Medulla oblongata (tissue), 1 donor: ENCODE measurements around the gene PDE1A.

Experiments used
- DNase-seq: peaks from one replicate; pipeline ENCODE4 v3.0.0-alpha.2; 2015; ENCODE audit errors: extremely low spot score

The PDE1A gene

DNA sequence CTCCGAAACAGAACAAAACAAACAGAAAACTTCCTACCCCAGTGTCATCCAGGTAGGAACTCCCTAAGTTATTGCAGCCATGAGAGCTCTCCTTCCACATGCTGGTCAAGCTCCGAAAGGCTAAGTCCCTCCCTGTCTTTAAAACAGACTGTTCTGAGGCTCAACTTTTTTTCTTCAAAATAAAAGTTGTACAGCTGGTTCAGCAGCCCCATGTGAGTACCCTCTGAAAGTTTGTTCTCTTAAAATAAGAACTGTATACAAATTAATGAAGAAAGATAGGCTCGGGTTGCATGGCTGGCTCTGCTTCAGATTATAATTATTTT is at the start of gene PDE1A:
Gene PDE1A, minus strand, starts transcription at position 119 of the 323 bp plus-strand sequence.
- DNase-seq = no peak

DNA sequence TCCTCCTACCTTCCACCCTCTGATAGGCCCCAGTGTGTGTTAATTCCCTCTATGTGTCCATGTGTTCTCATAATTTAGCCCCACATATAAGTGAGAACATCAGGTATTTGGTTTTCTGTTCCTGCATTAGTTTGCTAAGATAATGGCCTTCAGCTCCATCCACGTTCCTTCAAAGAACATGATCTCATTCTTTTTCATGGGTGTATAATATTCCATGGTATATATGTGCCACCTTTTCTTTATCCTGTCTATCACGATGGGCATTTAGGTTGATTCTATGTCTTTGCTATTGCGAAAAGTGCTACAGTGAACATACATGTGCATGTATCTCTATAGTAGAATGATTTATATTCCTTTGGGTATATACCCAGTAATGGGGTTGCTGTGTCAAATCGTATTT is 46.8 kb upstream of the PDE1A start:
- DNase-seq = no peak

DNA sequence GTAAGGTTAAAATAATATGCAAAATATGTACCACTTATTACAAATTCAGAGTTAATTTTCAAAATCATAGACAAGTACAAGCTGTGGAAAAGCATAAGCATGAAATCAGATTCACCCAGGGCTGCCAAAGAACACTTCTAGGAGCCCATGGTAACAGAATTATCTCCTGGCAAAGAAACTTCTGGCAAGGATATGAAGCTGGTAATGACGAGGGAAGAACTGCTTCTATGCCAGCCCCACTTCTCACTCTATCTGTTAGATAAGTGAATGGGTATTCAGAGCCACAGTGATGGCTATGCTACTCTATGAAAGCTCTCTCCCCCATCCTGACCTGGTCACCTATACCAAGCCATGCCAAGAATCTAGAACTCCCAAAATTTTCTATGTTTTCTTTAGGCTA is 36.9 kb upstream of the PDE1A start:
- DNase-seq = no peak

DNA sequence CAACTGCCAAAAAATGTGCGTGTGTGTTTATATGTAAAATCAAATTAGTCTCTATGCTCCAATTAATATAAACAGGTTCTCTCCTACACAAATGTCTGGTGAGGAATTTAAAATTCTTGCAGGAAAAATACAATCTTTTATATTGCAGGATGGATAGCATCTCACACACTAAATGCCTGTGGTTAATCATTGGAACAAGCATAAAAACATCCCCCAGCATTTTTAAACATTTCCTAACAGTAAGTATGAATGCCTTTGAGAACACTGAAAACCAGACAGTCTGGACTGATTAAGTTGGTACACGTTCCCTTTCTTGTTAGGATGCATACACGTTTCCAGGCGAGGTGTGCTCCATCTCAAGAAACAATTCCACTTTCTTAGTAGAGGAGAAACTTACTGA is 29.9 kb upstream of the PDE1A start:
- no peak for DNase-seq

DNA sequence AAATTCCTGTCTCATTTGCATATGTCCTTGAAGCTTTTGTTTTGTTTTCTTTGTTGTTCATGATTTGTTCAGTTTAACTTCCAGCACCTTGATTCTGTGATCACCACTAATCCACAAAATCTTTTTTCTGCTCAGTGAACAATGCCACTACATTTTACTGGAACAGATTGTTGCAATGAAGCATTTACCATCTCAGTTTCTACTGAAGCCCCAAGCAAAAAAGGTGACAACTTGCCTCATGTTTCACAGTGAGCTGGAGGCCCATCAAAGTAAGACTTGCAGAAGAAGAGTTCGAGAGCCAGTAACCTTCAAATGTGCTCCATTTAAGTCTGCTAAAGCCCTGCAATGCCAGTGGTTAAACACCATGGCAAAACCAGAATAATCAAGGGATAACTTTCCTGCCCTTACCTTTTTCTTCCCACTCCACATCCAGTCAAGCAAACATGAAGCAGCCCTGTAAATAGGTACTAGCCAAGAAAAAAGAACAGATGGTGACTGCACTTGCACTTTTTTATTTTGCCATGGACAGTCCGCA is 25.7 kb upstream of the PDE1A start:
- DNase-seq = no peak

DNA sequence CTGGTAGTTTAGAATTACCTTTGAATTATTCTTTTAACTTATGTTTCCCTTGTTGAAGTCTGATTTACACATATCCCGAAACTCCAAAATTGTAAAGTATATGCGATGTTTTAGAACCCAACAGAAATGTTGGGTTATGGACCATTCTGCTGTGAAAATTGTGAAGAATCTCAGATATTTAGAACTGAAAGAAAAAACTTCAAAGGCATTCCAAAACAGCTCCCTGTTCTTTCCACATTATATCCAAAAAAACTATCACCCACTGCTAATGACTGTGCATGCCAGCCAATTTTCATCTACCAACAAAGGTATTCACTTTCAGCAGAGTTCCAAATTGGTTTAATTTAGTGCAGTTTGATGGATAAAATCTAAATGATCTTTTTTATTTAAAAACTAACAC is 21.5 kb upstream of the PDE1A start:
- no peak for DNase-seq

DNA sequence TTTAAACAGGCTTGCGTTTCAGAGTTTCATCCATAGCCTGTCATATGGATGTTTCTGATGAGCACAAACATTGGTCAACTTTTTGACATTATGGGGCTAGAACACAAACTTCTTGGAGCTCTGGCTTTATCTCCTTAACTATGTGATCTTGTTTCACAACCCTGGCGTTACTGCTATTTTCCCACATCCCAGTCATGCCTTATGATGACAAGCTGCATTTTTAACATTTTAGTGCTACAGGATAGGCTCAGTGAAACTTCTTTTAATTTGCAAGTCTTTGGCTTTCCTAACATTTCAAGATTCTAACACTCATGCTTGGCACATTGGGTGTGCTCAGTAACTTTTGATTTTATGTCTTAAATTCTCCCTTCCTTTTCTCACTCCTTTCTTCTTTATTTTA is 21.0 kb upstream of the PDE1A start:
- no peak for DNase-seq

DNA sequence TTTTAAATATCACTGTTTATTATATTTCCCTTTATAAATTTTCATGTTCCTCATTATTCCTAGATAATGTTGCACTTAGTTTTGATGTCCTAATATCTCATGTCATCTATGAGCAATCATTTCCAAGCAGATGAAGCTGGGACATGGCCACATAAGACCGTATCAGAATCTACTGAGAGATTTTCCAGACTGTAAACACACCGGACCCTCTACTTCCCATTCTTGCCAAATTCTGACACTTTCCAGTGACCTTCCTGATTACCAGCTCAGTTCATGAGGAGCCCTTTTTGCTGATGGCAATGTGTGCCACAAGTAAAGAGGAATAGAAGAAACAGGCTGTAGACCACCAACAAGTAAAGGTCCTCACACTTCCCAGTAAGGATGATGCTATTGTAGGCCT is 20.3 kb upstream of the PDE1A start:
- DNase-seq = no peak

DNA sequence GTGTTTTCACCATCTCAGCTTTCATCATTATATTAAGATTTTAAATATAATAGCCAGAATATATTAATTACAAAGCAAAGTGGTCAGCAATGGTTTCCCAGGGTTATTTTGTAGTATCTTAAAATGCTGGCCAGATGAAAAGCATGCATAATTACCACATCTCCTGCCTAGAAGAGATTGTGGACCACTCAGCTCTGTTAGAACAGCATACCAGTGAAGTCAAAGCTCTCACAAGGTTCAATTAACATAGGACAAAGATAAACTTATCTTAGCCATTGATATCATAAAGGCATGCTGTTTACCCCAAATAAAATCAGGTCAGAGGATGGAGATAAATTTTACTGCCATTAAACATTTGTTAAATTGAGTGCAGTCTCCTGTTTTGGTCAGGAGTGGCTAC is 19.3 kb upstream of the PDE1A start:
- no peak for DNase-seq

DNA sequence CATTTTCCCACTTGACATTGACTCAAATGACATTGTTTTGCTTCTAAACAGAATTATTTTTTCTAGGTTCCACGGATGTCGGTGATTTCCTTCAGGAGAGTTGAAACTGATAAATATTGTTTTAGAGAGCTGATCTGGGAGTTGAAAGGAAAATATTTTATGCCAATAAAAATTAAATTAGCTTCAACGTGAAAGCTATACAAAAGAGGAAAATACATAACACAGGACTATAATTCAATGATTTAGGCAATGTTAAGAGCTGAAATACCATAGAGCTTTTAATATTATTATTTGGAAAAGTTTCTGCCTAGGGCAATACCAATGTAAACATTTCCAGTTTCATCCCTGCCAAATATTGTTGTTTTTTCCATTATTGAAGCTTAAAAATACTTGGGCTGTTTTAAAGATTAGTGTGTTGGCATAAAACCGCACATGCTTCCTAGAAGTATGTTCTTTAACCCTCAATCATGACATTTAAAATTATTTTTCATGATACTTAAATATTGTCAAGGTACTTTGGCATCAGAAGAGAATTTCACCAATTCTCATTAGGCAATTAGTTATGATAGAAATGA is 18.6 kb upstream of the PDE1A start:
- no peak for DNase-seq

DNA sequence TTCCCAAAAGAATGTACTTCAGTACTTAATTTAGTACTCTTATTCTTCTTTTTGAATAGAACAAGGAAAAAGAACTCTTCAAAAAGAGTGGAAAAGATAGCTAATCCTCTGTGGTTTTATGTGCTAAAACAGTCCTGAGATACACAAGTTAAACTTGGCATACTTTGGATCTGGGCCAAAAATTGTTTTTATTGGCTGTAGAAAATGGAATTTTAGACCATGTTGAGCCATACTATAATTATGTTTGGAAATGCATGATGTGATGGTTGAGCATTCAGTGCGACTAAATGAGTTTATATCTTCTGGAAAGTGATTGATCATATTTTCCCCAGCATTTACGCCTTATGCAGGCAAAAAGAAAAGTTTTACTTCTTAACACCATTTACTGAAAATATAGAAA is 18.0 kb upstream of the PDE1A start:
- DNase-seq = no peak

DNA sequence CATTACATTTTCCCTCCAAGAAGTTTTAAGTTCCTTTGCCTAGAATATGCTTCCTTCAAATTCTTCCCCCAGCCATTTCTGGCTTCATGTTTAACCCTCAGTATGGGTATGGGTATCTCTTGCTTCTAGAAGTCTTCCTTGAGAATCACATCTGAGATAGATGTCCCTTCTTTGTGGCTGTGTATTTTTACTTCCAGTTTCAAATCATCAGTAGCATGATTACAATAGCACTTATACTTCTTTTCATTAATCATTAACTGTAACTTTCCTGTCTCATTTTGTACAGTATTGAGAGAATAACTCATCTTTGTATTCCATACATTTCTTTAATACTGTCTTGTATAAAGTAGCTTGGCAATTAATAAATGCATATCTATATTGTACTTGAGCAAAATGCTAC is 17.3 kb upstream of the PDE1A start:
- DNase-seq = no peak

DNA sequence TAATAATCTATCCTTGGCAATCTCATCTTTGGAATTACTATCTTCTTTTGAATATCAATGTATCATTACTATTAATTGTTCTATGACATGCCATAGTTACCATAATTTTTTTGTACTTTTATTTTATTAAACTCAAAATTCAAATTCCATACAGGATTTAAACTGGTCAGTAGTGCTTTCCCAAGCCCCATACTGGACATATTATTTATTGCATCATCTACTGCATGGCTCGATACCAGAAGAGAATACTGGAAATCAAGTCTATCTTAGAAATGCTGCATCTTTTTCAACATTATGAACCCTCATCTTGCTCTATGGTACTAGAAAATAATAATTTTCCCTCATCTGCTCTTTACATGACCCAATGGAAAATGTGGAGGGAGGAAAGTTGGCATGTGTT is 9.4 kb upstream of the PDE1A start:
- DNase-seq = no peak

DNA sequence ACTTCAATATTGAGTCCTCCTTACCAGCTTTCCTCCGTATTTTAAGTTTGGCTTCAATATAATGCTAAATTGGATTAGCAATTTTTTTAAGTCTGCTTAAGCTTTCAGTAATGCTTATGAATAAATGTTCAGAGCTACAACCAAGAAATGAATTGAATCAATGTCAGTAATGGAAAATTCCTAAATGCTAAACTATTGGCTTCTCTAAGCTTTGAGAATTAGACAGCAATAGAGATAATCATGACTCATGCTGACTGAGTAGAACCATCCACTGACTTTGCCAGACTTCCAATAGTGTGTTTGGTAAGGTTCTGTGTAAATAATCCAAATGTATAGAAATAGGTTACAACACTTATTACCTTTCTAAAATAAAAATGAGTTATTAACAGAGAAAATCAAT is 8.9 kb upstream of the PDE1A start:
- no peak for DNase-seq

DNA sequence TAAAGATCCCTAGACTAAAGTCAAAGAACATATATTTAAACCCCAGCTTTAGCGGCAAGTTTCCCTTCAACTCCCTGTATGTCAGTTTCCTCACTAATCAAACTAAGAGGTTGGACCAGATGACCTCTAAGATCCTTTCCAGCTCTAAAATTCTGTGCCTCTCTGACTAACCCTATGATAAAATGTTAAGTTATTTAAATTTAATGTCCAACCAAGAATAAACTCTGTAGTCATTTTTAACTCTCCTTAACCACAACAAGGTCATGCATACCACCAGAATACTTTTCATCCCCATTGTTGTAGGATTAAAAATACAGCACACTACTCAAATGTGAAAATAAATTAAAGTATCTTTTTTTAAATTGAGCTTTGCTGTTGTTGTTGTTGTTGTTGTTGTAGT is 5.2 kb upstream of the PDE1A start:
- no peak for DNase-seq

DNA sequence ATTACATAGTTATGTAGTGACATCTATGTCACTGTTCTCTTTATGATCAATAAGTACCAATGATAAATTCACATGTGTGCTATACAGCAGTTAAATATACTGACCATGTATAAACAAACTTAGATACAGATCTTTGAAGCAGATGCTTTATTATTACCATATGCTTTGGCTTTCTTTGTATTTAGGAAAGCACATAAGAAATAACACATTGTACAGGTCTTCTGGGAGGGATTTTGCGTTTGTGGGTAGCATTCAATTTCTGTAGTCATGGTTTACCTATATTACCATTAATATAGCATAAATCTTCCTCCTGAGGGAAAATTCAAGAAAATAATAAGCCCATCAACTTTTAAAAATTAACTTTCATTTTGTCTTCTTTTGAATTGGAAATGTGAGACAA is 1.6 kb upstream of the PDE1A start:
- no peak for DNase-seq

DNA sequence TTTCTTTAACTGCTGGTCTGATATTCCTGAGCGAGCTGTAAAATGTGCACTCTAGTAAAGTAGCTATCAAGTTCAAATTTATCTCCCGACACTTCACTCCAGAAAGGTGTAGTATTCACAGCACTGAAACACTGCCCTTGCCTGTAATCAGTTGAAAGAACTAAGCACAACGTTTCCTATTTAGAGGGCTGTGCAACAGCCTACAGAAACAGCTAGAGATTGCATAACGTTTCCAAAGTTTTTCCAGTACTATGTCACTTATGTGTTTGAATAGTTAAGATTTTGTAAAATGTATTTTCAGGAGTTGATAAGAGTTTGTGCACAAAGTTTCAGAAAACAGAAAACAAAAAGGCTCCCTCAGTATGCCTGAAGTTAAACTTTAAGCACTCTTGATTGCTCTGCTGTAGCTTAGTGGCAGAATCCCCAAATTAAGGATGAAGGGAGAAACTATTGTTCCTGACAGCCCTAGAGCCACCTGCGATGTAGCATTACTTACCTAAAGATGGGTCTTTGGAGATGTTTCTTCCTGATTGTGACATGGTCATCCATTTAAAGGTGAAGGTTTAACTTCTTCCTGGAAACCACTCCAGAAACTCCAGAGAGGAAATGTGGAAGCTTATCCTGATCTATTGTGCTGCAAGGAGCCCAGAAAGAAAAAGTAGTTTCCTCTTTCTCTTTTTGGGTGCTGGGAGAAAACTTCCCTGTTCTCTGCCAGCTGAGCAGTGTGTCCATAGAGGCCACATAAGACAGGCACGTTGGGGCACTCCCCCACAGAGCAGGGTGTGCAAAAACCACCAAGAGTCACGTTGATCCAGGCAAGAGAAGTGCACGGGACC is 536 bp downstream of the PDE1A start:
- no peak for DNase-seq

DNA sequence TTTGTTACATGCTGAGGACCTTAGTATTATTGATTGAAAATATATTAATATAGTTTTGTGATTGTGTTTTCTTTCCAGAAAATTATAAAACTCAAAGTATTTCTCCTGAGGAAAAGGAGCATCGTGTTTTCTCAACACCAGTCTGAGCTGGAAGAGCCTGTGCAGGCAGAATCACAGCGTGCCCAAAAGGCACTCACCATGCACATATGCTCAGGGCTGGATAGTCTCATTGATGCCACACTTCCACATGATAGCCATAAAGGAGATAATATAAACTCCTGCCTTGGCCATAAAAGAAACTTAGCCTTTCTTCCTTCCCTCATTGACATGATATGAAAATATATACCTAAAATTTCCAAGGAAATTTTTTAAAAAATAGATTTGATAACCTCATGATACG is 4.0 kb downstream of the PDE1A start:
- DNase-seq = no peak

DNA sequence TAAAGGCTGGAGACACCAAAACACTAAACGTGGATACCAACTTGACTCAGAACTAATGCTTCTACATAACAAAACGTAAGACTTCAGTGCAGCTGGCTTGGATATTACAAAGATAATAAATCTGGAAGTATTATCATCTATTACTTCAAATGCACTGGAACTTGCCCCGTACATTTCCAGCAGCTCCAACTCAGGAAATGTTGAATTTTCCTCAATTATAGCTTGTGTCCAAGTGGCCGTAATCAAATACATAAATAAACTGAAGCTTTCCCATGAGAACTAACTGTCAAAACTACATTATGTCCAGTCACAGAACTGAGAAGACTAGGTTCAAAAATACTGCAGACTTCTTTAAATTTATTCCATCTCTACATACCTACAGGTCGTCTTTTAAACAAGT is 6.2 kb downstream of the PDE1A start:
- no peak for DNase-seq

DNA sequence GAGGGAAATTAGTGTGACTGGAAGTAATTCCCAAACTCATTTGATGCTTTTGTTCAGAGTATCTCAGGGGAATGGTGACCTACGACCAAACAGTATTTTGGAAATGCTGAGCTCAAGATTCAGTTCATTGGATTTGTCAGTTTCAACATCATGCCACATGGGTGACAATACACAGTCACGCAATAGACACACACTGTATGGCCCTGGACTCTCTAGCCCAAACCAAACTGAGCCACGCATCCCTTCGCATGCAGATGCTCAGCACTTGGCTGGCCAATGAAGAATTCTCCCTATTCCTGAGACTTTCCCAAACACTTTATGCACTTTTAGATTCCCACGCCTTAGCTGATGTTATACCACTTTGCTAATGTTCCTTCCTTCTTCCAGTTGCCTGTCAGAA is 10.0 kb downstream of the PDE1A start:
- DNase-seq = no peak

DNA sequence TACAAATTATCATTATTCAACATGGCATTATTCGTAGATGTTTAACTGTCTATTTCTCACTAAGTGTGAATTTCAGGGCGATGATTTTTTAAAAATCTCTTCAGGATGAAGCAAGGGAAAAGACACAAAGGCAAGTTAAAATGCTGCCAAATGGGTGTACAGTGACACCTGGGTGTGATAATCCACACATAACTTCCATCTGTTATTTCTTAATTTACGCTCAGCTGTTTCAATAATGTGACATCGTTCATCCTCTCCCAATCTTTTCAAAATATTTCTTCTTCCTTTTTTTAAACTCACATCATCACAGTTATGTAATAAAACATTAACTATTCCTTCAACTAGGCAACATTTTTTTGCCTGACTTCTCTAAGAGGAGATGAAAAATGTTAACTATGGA is 10.6 kb downstream of the PDE1A start:
- no peak for DNase-seq

DNA sequence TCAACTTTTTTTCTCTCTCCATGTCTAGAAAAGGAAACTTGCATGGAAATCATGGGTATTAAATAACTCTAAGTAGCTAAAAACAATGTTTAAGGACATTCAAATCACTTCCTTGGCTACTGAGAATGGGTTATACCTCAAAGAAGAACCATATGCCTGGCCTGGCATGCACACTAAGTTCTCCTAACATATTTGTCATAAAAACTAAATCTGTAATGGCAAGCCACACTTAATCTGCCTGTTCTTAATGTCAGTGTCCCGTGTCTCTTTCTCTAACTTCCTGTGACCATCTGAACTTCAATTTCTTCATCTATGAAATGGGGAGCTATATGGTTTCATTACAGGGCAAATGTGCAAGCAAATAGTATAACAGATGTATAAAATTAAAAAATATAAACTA is 11.1 kb downstream of the PDE1A start:
- no peak for DNase-seq

DNA sequence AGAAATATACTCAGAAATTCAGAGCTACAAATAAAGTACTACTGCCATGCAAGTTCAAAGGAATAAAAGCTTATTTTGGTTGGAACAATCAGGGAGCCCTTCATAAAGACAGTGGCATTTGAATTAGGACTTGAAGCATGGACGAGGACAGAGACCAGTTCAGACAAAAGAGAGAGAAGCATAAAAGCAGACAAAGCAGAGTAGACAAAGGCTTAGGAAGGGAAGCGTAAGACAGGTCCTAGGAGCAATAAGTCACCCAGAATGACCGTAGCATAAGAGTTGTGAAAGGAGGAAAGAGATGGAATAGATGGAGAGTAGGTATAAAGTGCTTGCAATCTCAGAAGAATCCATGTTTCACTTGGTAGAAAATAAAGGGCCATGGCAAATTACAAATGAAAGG is 14.0 kb downstream of the PDE1A start:
- no peak for DNase-seq

DNA sequence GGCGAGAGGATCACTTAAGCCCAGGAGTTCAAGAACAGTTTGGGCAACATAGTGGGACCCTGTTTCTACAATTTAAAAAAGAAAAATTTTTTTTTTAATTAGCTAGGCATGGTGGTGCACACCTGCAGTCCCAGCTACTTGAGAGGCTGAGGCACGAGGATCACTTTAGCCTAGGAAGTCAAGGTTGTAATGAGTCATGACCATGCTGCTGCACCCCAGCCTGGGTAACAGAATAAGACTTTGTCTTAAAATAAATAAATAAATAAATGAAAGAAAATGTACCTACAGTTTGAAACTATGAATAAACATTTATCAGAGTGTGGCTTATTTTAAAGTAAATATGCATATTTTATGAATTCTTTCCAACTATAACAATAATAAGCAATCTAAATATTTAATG is 16.7 kb downstream of the PDE1A start:
- no peak for DNase-seq
